Purkinje cell (primary cell): Measurements from ENCODE around the gene OR4C5. TPM values are rescaled to one million over a fixed set of nuclear protein-coding genes. Genes with fewer than 3 reads are reported as not detected.

Experiments
- polyA plus RNA-seq: library from polyadenylated mRNA; unstranded; fragments of >200 nt; fragmentation: Nextera tagmentation; gene quantifications from 2 replicates; pipeline ENCODE4 v1.2.1, GENCODE V29; 2014

OR4C5 gene
- not detected in 2 replicates for polyA plus RNA-seq

DNA sequence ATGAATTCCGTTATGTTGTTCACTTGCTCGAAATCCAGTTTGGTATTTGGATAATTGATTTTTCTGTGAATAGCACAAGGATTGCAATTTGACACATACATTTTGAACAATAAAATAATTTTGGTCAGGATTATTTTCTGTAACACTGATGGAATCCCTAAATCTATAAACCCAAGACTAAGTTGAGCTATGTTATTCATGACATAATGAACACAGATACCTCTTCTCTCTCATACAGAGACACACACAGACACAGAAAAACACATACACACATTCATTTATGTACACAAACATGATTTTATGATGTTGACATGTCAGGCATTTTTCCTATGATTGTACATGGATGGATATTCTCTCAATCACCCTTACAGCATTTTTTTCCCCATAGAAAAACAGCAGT, at the start of gene OR4C5:
Gene OR4C5, minus strand, starts transcription at position 101 of the 400 bp plus-strand sequence. Its CDS starts 0 bp downstream, at position 101.

DNA sequence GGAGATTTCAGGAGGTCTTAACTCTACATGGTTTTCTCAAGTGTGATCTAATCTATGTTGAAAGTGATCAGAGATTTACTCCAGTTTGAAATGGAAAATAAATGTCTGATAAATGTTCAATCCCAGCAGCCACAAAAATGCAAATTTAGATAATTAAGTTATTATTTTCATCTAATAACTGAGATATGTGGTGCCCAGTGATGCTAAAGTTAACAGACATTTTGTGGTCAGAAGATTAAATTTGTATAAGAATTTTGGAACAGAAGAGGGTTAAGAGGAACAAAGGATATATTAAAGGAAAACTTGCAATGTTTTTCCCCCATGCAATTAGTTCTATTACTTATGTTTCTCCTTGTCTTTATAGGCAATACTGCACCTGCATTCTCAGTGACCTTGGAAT, 41.6 kb downstream of the OR4C5 start, which contains the start of gene OR4C3:
Gene OR4C3, plus strand, starts transcription at position 301 of the 400 bp plus-strand sequence. CDS start 102 bp downstream, outside the sequence.

Other genes starting within 250 kb of the OR4C5 start
- not detected in 2 replicates for gene OR4B1, start 149.7 kb downstream of the OR4C5 start, polyA plus RNA-seq
- gene OR4X2, start 121.4 kb downstream of the OR4C5 start, polyA plus RNA-seq = not detected in 2 replicates
- not detected in 2 replicates for gene OR4X1, start 102.6 kb downstream of the OR4C5 start, polyA plus RNA-seq
- gene OR4S1, start 60.2 kb downstream of the OR4C5 start, polyA plus RNA-seq = not detected in 2 replicates
- not detected in 2 replicates for gene OR4C3, start 41.5 kb downstream of the OR4C5 start, polyA plus RNA-seq
- not detected in 2 replicates for gene OR4A47, start 122.3 kb upstream of the OR4C5 start, polyA plus RNA-seq